ENCODE measurements around the gene INTS14.

- TF ChIP-seq MYBL2 (CRISPR knock-in tag; IDR thresholded peaks at IDR 0.05): no peak
- no peak for TF ChIP-seq CTCF (IDR thresholded peaks at IDR 0.05)
- TF ChIP-seq ZNF121 (CRISPR knock-in tag; IDR thresholded peaks at IDR 0.05): no peak
- TF ChIP-seq NFYB (CRISPR knock-in tag; conservative IDR thresholded peaks at IDR 0.05; ENCODE audit: low read depth): no peak
- no peak for TF ChIP-seq CREB1 (CRISPR knock-in tag; IDR thresholded peaks at IDR 0.05)
- no peak for TF ChIP-seq ZNF423 (CRISPR knock-in tag; IDR thresholded peaks at IDR 0.05)
These were observed 63.1 kb downstream of the INTS14 start for GRCh38 chr15:65547841-65548240.
